LNCAP (cell line): Measurements from ENCODE around the gene TTYH3.

Source experiments
- CTCF ChIP-seq: fragments of 450-650 bp; IDR thresholded peaks from 2 replicates; pipeline ENCODE4 v1.5.1; 2017; ENCODE audit warnings: mild to moderate bottlenecking

TTYH3 gene

GRCh38 chr7:2589341-2589740 lies 42.4 kb upstream of the TTYH3 start:
- TF ChIP-seq CTCF: no peak

GRCh38 chr7:2592375-2592865 lies 39.4 kb upstream of the TTYH3 start:
- TF ChIP-seq CTCF: no peak

- TF ChIP-seq CTCF: no peak
These were observed 38.6 kb upstream of the TTYH3 start for GRCh38 chr7:2593036-2593727.

GRCh38 chr7:2594599-2594998 lies 37.2 kb upstream of the TTYH3 start:
- TF ChIP-seq CTCF: no peak

- no peak for TF ChIP-seq CTCF
These were observed 36.4 kb upstream of the TTYH3 start for GRCh38 chr7:2595258-2595860.

GRCh38 chr7:2596464-2597272 lies 35.1 kb upstream of the TTYH3 start:
- no peak for TF ChIP-seq CTCF

- no peak for TF ChIP-seq CTCF
These were observed 34.5 kb upstream of the TTYH3 start for GRCh38 chr7:2597273-2597640.
